Renal pelvis (tissue), 4 donors: ENCODE data around the gene MYH11. TPM values are rescaled to one million over a fixed set of nuclear protein-coding genes. Genes with fewer than 3 reads are reported as not detected.
"Not testable (repeated sequence)": the region's sequence is repeated elsewhere in the genome, so short reads cannot be mapped to it uniquely, and the experiment has no call there.

Experiments
- DNase-seq: peaks from one replicate; pipeline ENCODE4 v3.0.0-alpha.2; 2013
- polyA plus RNA-seq, 3 donors: library from polyadenylated mRNA; unstranded; fragments of 120-200 nt; gene quantifications; one replicate each; pipeline ENCODE4 v1.2.1, GENCODE V29; 2013; ENCODE audit not compliant: insufficient read length in 3 of 3

Gene MYH11
- polyA plus RNA-seq, 3 donors: 9.2 to 12.7 (median 12.1) TPM

DNA sequence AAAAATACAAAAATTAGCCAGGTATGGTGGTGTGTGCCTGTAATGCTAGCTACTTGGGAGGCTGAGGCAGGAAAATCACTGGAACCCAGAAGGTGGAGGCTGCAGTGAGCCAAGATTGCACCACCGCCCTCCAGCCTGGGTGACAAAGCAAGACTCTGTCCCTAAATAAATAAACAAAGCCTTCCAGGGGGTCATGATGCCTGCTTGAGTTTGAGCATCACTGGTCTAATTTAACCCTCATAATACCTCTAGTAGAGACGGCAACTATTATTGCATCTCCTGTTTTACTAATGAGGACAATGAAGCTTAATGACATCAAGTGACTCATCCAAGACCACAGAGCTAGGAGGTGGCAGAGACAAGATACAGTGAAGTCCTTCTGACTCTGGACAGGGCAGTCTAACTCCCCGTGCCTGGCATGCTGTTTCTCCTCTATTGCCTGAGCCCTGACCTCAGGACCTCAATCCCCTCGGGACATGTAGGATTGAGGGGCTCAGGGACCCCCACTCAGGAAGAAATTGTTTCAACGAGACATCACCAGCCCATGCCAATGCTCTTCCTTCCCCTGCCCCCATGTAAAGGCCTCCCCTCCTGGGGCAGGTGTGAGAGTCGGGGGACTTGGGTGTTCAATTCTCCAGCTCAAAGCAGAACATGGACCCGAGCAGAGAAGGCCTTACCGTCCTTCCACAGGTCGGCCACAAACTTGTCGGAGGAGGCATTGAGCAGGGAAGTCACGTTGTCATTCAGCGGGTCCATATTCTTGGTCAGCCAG lies 103.9 kb downstream of the MYH11 start:
- no peak for DNase-seq

DNA sequence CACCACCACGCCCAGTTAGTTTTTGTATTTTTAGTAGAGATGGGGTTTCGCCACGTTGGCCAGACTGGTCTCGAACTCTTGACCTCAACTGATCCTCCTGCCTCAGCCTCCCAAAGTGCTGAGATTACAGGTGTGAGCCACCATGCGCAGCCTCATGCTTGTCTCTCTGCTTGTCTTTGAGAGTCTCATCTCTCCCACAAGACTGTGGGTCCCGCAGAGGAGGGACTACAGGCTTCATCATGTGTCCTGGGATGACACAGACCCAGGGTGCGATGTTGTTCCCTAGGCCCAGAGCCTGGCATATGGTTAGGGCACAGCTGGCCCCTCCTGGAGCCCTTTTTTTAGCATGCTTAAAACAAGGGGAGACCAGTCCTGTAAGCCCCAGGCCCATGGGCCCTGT lies 104.9 kb downstream of the MYH11 start:
- DNase-seq: no peak

DNA sequence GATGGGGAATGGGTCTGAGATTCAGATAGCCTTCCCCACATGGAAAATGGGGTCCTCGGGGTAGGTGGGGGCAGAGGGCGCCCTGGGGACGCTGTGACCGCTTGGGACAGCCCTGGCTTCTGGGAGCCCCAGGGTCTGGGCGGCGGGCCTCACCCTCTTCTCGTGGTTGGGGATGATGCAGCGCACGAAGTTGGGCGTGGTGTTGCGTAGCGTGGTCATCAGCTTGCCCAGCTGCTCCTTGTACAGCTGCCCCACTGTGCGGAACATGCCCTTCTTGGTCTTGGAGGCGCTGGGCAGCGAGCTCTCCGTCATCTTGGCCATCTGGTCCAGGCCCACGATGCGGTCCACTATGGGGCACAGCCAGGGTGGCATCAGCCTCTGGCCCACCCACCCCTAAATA lies 106.8 kb downstream of the MYH11 start:
- DNase-seq: no peak

DNA sequence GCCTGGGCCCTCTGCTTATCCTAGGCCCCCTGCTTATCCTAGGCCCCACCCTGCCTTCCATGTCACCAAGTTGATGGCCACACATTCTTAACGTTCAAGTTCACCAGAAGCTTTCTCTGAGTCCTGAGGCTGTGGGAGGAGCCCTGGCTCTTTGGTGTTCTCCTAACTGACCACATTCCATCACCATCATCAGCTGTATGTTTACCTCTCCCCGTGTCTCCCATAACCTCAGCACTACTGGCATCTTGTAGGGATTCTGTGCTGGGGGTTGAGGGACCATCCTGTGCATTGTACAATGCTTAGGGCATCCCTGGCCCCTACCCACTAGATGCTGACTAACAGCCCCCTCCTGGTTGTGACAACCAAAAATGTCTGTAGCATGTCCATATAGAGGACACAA lies 107.5 kb downstream of the MYH11 start:
- no peak for DNase-seq

DNA sequence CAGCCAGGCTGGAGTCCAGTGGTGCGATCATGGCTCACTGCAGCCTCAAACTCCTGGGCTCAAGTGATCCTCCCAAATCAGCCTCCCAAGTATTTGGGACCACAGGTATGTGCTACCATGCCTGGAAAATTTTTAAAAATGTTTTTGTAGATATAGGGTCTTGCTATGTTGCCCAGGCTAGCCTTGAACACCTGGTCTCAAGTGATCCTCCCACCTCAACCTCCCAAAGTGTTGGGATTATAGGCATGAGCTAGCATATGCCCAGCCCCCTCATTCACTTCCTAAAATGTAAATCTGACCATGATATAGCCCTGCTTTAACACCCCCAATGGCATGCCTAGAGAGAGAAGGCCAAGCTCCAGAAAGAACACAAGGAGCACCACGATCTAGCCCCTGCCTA lies 108.2 kb downstream of the MYH11 start:
- no peak for DNase-seq

DNA sequence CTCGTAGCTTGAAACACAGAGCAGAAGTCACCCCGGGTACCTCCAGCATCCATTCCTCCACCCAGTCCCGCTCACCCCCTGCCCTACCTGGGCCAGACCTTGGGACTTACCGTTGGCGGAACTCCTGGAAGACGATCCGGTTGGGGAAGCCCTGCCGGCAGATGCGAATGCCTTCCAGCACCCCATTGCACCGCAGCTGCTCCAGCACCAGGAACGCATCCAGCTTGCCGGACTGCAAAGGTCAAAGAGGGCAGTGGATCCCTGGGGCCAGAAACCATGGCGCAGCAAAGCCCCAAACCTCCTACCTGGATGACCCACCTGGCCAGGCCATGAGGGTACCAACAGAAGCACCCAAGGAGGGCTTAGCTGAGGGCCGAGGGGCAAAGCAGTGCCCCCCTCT lies 108.9 kb downstream of the MYH11 start:
- no peak for DNase-seq

DNA sequence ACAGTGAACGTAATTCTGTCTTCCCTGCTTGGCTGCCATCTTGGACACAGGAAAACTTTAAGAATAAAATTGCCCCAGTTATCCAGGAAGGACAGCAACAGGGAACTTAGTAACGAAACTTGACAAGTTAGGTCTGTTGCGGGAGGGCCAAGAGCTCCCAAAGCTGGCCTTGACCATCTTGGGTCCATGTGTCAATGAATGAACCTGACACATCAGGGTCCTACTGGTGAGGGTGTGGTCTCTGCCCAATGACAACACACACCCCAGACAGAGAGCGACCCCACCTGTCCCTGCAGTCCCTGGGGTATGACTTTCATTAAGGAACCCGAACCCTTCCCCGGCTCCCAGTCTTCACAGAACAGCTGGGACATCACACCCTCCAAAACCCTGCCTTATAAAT lies 110.5 kb downstream of the MYH11 start:
- DNase-seq: no peak

DNA sequence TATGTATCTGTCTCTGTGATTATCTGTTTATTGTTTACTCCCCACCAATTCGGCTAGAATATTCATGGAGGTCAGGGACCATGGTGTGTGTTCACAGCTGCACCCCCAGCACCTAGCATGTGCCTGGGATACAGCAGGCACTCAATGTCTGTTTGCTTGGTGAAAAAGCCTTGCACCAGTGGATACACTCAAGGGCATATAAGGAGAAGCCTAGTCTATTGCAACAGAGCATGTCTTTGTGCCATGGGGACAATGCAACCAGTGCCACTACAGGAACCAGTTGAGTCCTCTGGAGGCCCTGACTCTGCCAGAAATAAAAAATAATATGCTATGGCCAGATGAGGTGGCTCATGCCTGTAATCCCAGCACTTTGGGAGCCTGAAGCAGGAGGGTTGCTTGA lies 113.2 kb downstream of the MYH11 start:
- DNase-seq: no peak

DNA sequence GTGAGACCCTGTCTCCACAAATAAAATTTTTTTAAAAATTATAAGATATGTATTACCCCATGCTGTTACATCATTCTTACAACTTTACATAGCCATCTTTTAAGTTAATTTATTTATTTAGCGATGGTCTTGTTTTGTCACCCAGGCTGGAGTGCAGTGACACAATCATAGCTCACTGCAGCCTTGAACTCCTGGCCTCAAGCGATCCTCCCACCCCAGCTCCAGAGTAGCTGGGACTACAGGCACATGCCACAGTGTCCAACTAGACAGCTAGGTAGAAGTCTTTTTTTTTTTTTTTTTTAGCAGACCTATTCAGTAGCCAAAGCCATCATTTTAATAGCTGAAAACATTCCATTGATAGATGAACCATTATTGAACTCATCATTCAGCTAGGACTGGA lies 114.1 kb downstream of the MYH11 start:
- no peak for DNase-seq

DNA sequence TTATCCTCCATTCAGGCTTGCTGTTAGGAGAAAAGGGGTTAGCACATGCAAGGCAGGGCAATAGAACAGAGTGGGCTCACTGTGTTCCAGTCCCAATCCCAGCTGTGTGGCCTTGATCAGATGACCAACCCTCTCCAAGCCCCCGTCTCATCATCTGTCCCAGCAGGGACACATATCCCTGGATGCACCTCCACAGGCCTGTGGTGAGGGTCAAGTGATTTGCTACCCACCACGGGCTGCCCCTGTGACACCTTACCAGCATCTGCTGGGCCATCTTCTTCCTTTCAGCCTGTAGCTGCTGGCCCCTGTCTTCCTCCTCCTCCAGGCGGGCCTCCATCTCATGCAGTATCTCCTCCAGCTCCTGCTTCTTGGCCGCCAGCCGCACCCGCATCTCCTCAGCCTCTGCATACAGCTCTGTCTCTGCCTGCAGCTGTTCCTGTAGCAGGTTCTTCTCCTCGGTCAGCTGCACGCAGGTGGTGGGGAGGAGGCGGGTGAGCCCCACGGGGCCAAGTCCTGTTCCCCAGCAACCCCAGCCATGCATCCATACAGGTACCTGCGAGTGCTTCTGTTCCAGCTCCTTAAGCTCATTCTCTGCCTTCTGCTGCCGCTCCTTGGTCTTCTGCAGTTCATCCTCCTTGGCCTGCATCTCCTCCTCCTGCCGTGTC lies 115.5 kb downstream of the MYH11 start:
- no peak for DNase-seq

DNA sequence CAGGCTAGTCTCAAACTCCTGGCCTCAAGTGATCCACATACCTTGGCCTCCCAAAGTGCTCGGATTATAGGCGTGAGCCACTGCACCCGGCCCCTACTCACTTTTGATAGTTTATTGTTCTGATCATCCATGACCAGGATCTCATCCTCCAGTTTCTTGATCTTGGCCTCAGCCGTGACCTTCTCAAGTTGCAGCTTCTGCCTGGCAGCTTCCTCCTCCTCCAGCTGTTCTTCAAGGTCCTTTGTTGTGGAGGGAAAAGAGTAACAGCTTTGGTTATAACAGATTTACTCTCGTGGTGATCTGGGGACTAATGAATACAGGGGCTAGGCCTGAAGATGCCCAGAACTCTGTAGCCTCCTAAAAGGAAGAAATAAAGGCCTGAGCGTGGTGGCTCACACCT lies 116.9 kb downstream of the MYH11 start:
- no peak for DNase-seq

DNA sequence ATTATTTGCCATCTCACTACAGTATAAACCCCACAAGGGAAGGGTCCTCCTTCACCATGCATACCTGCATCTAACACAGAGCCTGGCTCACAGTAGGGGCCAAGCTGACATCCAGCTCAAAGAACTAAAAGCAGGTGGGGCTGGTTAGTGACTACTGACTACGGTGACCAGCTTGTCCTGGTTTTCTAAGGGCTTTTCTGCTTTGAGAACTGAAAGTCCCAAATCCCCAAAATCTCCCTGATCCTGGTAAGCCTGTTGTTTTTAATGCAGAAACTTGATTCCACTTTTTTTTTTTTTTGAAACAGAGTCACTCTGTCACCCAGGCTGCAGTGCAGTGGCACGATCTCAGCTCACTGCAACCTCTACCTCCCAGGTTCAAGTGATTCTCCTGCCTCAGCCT lies 117.4 kb downstream of the MYH11 start:
- DNase-seq: no peak

DNA sequence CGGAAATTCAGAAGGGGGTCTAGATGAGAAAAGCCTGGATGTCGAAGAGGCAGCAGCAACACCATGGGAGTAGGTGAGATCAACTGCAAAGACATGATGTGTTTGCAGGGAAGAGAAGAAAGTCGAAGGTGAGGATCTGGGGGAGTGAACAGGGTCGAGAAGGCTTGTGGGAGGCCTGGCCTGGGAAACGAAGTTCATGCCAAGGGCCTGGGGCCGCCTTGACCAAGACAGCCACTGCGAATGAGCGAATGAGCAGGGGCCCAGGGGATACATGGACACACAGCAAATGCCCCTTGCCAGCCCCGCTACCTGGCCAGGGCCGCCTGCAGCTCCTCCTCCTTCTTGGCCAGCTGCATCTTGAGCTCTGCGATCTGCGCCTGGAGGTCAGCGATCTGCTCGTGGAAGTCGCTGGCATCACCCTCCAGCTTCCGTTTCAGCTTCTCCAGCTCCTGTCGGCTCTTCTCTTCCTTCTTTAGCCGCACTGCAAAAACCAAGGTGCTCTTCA lies 119.6 kb downstream of the MYH11 start:
- no peak for DNase-seq

DNA sequence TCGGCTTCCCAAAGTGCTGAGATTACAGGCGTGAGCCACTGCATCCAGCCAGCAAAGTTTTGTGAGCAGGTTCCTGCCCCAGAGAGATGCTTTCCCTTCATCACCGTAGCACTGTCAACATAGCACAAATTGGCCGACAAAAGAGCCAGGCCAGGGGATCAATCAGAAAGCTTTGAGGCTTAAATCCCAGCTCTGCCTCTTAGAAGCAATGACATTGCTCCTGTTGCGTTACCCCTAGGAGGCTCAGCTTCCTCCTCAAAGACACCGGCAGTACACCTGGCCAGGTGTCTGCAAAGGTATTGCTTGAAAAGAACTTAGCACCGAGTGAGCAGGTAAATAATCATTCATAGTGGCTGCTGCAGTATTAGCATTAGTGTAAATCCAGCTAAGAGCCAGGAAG lies 120.3 kb downstream of the MYH11 start:
- no peak for DNase-seq

DNA sequence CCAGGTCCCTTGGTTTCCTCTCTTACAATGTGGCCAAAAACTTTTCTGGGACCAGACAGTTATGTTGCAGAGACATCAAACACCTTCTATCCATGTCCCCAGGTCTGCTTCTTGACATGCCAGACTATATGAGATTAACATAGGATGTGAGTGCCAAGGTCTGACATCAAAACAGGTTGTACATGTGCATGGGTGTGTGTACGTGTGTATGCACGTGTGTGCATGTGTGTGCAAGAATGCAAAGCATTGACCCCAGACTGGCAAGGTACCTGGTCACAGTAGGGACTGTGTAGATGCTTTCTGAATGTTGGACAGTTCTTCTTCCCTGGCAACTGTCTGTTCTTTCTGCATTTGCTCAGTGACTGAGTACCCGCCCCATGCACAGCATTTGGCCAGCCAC lies 121.2 kb downstream of the MYH11 start:
- no peak for DNase-seq

DNA sequence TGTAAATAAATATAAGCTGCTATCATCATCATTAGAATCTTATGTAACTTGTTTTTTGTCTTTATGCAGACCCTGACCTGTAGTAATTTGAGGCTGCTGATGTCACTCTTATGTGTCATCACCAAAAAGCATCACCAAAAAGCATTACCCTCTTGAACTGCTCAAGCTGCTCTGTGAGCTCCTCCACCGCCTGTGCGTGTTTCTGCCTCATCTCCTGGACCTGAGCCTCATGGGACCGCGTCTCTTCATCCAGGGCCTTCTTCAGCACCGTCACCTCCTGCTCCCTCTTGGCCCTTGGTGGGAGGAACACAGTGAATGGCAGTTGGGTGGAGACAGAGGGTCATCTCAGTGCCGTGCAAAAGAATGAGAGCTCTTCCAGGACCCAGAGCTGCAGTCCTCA lies 124.4 kb downstream of the MYH11 start:
- no peak for DNase-seq

DNA sequence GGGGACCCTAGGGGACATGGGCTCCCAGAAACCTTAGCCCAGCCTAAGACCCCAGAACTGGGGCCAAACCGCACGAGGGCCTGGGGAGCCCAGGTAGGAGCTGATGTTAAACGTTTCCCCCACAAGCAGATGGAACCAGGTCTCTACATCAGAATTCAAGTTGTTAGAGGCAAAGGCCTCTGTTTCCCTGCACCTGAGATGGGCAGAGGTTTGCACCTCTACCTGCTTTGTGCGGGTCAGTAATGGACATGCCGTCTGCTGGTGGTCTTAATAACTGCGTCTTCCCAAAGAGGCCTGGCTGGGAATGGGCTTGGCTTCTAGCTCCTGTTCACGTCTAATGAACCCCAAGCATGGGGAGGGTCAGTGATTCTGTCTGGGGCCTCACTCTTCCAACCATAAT lies 127.7 kb downstream of the MYH11 start:
- no peak for DNase-seq

DNA sequence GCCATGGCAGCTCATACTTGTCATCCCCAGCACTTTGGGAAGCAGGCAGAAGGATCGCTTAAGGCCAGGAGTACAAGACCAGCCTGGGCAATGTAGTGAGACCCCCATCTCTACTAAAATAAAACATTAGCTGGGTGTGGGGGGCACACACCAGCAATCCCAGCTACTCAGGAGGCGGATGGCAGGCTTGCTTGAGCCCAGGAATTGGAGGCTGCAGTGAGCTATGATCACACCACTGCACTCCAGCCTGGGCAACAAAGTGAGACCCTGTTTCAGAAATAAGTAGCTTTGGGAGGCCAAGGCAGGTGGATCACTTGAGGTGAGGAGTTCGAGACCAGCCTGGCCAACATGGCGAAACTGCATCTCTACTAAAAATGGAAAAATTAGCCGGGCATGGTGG lies 129.1 kb downstream of the MYH11 start:
- not testable (repeated sequence) for DNase-seq

DNA sequence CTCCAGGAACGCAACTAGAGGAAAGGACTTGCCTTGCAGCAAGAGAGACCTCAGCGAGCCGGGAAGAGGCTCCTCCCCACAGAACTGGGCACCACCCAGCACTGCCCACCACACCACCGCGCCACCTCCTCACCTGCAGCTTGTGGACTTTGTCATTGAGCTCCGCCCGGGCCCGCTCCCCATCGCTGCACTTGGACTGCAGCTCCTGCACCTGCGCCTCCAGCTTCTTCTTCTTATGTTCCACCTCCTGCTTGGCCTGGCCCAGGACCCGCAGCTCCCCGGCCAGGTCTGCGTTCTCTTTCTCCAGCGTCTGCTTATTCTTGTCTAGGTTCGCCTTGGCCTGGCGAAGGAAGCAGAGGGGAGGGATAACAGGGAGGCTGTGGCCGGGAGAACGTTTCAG lies 130.1 kb downstream of the MYH11 start:
- DNase-seq: no peak

DNA sequence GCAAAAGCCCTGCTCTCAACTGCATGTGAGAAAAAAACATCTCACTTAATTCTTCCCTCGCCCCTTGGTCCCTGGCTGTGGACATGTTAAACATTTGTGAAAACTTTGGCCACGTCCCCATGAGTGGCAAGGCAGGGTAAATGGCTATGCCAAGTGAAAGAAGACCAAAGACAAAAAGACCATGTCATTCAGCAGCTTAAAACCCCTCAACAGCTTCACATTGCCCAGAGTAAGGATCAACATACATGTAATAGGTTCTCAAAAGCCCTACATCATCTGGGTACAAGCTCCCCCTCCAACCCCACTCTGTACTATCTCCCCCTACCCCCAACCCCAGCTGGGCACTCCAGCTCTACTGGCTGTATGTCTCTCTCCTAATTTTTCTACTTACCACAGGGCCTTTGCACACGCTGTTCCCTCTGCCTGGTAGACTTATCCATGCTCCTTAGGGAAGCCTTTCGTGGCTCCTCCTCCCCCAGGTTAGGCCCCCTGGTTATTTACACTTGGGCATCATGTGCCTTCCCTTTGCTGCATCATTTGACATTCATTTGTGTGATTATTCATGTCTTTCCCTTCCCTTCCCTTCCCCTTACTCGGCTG lies 131.1 kb downstream of the MYH11 start:
- DNase-seq: no peak

DNA sequence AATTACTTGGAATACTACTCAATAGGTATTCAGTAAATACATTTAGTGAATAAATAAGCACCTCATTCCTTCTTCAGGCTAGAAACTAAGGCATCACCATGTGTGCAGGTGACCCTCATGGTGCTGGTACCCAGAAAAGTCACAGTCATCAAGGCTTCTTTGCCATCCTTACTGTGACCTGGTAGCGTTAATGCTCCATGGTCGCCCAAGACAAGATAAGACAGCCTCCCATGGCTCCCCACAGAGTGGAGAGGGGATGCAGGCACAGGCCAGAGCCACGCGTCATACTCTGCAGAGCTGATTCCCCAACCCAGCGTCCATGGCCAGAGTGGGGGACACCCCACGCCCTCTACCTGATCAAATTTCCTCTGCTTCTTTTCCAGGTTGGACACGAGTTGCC lies 133.0 kb downstream of the MYH11 start:
- no peak for DNase-seq

DNA sequence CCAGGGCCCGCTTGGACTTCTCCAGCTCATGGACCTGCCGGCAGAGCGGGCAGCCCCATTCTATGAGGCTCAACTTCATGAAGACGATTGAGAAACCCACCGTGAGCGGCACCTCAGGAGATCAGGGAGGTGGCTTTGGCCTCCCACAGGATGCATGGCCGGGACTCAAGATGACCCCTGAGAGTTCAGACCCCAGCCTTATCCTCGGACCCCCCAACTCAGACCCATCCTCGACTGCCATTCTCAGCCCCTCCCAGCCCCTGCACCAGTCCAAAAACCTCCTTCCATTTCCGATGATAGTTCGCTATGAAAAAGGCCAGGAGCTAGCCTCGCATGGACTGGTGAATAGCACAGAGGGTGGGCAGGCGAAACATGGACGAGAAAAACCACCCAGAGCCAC lies 135.8 kb downstream of the MYH11 start:
- no peak for DNase-seq

DNA sequence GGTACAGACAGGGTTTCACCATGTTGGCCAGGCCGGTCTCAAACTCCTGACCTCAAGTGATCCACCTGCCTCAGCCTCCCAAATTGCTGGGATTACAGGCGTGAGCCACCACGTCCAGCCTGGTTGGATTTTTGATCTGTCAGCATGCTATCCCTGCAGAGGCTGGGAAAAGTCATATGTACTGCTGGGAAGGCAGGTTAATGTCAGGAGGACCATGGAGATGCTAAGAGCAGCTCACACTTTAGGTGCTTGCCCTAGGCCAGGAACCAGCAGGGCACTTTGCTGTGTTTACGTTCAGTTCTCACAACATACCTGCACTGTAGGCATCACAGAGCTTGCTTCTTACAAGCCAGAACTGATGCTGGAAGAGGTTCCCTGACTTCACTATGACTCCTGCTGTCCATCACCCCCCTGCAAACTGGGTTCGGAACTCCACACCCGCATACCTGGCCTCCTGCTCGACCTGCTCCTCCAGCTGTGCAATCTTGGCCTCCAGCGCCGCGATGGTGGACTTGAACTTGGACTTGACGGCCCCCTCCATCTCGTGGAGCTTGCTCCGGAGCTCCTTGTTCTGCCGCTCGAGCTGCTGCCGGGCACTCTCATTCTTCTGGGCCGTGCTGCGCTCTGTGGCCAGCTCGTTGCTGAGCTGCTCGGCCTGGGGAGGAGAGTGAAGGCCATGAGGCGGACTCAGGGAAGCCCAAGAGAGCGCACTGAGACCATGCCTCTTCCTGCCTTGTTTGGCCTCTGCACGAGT lies 140.0 kb downstream of the MYH11 start:
- DNase-seq: no peak
